Gastrocnemius medialis (tissue), 4 donors: Measurements from ENCODE around the gene FIGLA.

Experiments
- POLR2A ChIP-seq, 2 donors: fragments of 450-650 bp; IDR thresholded peaks; one replicate each; pipeline ENCODE4 v1.6.1; 2017; ENCODE audit warnings: antibody characterized with exemption in 2 of 2, mild to moderate bottlenecking in 2 of 2, moderate library complexity in 2 of 2
- TF ChIP-seq, protein P1 (sequence below), 5 experiments: fragments of 450-650 bp in 3 of 5; fragments of 200-600 bp in 2 of 5; sonication (generic) in 2 of 5; IDR thresholded peaks in 4 of 5; conservative IDR thresholded peaks in 1 of 5; 1 replicate in 4 of 5; 2 replicates in 1 of 5; pipeline ENCODE4 v1.5.1; 2016 to 2019; ENCODE audit warnings: antibody characterized with exemption in 5 of 5, mild to moderate bottlenecking in 3 of 5, moderate library complexity in 3 of 5

DNA sequence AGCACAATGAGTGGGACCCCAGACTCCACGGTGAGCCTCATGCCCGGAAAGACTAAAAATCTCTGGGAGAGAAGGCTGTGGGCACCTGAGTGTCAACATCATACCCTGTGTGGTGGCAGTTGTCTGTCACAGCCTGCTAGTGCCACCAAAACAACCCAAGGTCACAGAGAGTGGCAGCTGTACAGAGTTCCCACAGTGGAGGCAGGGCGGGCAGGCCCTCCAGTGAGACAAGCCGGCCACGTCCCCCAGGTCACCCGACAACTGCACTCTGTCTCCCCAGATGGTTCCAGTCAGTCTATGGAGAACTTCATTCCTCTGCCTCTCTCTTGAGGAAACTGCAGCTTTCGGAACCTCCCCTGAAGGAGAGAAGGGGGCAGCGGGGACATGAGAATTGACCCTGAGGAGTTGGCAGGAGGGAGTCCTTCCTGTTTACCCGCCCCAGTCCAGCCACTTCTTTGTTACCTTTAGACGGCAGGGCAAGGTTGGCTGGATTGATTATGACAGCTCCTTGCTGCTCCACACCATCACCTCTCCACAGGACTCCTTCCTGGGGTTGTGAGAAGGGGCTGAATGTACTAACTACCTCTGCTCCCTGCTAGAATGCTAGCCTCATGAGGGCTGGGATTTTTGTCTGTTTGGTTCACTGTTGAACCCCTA is 11.3 kb upstream of the FIGLA start:
- TF ChIP-seq, protein P1, sequence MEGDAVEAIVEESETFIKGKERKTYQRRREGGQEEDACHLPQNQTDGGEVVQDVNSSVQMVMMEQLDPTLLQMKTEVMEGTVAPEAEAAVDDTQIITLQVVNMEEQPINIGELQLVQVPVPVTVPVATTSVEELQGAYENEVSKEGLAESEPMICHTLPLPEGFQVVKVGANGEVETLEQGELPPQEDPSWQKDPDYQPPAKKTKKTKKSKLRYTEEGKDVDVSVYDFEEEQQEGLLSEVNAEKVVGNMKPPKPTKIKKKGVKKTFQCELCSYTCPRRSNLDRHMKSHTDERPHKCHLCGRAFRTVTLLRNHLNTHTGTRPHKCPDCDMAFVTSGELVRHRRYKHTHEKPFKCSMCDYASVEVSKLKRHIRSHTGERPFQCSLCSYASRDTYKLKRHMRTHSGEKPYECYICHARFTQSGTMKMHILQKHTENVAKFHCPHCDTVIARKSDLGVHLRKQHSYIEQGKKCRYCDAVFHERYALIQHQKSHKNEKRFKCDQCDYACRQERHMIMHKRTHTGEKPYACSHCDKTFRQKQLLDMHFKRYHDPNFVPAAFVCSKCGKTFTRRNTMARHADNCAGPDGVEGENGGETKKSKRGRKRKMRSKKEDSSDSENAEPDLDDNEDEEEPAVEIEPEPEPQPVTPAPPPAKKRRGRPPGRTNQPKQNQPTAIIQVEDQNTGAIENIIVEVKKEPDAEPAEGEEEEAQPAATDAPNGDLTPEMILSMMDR (IDR thresholded peaks at IDR 0.05 in 4 of 5, conservative IDR thresholded peaks at IDR 0.05 in 1 of 5), result no peak
- no peak for TF ChIP-seq POLR2A (IDR thresholded peaks at IDR 0.05)
